Measurements from ENCODE around the gene ATP8B1.

DNA sequence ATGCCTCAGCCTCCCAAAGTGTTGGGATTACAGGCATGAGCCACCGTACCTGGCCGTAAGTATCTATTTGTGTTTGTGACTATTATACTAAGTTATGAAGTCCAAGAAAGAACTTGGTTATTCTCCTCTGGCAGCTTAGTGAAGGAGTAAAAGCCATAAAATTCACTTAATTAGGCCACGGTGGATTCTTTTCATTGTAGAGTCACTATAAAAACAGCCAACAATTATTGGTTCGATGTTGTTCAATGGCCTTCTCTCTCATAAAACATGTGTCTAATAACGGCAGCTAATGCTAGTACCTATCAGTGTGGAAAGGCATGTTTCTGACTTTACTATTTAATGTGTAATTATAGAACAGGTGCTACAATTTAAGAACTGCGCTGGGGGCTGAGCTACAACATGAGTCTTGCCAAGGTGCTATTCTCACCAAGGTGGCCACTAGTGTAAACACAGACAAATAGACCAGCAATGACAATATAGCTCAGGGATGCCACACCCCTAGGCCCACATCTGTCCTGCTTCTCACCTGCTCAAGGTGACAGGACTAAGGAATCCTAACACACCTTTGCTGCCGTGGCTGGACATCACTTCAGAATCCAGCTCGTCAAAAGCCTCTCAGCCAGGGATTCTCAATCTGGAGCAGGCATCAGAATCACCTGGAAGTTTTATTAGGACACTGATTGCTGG lies 17.2 kb downstream of the ATP8B1 start:
- TF ChIP-seq EZH2 (IDR thresholded peaks at IDR 0.05; ENCODE audit: low read length, missing control alignments) (no peak), CTCF (conservative IDR thresholded peaks at IDR 0.05 in 1 of 2, IDR thresholded peaks at IDR 0.05 in 1 of 2; ENCODE audit: low read depth in 1 of 2, low read length in 2 of 2) (no peak)

All from fibroblast of lung (primary cell).